NB4 (cell line): Measurements from ENCODE around the gene LINGO3.

Source experiments
- DNase-seq: peaks from one replicate; pipeline ENCODE4 v3.0.0; 2010; ENCODE audit warnings: low read depth
- H3K4me3 ChIP-seq: one replicate; pipeline ENCODE4 v1.5.1; 2011; ENCODE audit warnings: mild to moderate bottlenecking, low read depth, low read length, moderate library complexity
- CTCF ChIP-seq: IDR thresholded peaks from one replicate; pipeline ENCODE4 v1.5.1; 2012; ENCODE audit warnings: low read depth, low read length
- MAX ChIP-seq: IDR thresholded peaks from 2 replicates; pipeline ENCODE4 v1.6.1; 2011; ENCODE audit warnings: low read depth, low read length
- MYC ChIP-seq: IDR thresholded peaks from 2 replicates; pipeline ENCODE4 v1.6.1; 2011; ENCODE audit warnings: low read depth, low read length
- POLR2A ChIP-seq: IDR thresholded peaks from 2 replicates; pipeline ENCODE4 v1.6.1; 2011; ENCODE audit warnings: mild to moderate bottlenecking; ENCODE audit not compliant: insufficient read length; ENCODE audit errors: extremely low read depth

LINGO3 gene

GRCh38 chr19:2296141-2296540, 11.8 kb downstream of the LINGO3 start:
- H3K4me3 ChIP-seq = no peak overlapping the region
- TF ChIP-seq MYC (no peak), POLR2A (no peak), CTCF (no peak), MAX (no peak)
- DNase-seq = no peak

- DNase-seq = no peak
These were observed 13.1 kb downstream of the LINGO3 start for GRCh38 chr19:2294687-2295335.

GRCh38 chr19:2291185-2291751, 16.7 kb downstream of the LINGO3 start:
- TF ChIP-seq MYC (no peak), POLR2A (no peak), CTCF (no peak)
- H3K4me3 ChIP-seq = peak overlapping the region; percentile 78
- no peak for DNase-seq

More at GRCh38 chr19:2294687-2295335, 13.1 kb downstream of the LINGO3 start:
- TF ChIP-seq CTCF (no peak), MAX (no peak), MYC (no peak), POLR2A (no peak)
- no peak overlapping the region for H3K4me3 ChIP-seq

GRCh38 chr19:2290441-2291184, 17.3 kb downstream of the LINGO3 start:
- TF ChIP-seq MAX (no peak), POLR2A (no peak), MYC (no peak; the same call in 1 of the 2 replicates), CTCF (no peak)
- H3K4me3 ChIP-seq = peak overlapping the region; percentile 78
- DNase-seq = peak; percentile 35

- DNase-seq = peak; percentile 95
- TF ChIP-seq CTCF (no peak), MAX (peak; percentile 61), MYC (peak; percentile 70), POLR2A (no peak)
- peak overlapping the region; percentile 78 for H3K4me3 ChIP-seq
These were observed 18.1 kb downstream of the LINGO3 start for GRCh38 chr19:2289714-2290435.
